Activated gamma-delta T cell treated with anti-CD3 and anti-CD28 coated beads, Interleukin-2, amount 50 U/mL, for 16 hours (primary cell): Measurements from ENCODE around the gene TMEM178A.
"Not testable (repeated sequence)": the region's sequence is repeated elsewhere in the genome, so short reads cannot be mapped to it uniquely, and the experiment has no call there.

ENCODE experiments used
- DNase-seq: peaks from one replicate; pipeline ENCODE4 v3.0.0-alpha.2; 2020; ENCODE audit warnings: low read depth

TMEM178A gene

DNA sequence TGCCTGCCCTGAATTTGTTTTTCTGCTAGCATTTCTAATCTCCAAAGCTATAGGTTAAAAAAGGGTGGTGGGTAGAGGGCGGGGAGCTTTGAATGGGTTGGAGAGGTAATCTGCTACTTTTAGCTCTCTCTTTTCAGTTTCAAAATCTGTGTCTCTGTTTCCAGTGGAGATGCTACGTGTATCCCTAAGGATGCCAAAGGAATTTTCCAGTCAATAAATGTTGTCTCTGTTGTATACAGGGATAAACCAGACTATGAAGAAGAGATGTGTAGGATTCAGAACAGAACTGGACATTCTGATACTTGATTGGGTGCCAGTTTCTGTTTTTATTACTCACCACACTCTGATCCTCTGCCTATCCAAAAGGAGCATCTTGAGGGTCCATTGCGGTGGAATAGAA lies 50.1 kb downstream of the TMEM178A start:
- no peak for DNase-seq

DNA sequence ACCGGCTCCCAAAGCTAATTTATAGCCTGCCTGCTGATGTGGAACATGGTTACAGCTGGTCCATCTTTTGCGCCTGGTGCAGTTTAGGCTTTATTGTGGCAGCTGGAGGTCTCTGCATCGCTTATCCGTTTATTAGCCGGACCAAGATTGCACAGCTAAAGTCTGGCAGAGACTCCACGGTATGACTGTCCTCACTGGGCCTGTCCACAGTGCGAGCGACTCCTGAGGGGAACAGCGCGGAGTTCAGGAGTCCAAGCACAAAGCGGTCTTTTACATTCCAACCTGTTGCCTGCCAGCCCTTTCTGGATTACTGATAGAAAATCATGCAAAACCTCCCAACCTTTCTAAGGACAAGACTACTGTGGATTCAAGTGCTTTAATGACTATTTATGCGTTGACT lies 51.4 kb downstream of the TMEM178A start:
- no peak for DNase-seq

DNA sequence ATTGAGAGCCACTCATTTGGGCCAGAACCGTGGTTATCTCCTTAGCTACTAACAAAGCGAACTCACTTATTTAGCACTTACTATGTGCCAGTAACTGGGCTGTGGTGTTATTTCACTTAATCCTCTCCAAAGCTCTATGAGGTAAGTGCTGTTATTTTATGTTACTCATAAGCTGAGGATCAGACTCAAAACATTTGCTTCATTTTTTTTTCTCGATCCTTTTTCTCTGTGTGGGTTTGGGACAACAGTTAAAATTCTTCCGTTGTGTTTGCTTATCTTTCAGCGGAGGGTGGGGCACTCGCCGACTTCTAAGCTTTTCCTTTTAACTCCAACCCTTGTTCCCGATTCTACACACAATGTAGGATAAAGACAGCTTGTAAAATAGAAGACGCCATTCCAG lies 52.8 kb downstream of the TMEM178A start:
- no peak for DNase-seq

DNA sequence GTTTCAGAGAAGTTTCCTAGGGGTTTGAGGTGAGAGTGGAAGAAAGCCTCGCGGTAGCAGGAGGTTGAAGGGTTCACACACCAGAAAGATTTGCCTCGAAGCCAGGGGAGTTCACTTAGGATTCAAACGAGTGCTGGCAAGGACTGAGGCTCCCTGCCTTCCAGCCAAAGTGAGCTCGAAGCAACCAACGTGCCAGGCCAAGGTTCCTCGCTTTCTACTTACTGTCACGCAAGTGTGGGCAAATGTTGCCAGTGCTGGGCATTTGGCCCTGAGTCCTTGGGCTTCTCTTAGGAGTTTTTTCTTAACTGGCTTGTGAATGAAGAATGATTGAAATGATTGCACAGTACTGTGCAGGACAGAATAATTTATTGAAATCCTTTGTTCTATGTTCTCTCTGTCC lies 53.6 kb downstream of the TMEM178A start:
- no peak for DNase-seq

DNA sequence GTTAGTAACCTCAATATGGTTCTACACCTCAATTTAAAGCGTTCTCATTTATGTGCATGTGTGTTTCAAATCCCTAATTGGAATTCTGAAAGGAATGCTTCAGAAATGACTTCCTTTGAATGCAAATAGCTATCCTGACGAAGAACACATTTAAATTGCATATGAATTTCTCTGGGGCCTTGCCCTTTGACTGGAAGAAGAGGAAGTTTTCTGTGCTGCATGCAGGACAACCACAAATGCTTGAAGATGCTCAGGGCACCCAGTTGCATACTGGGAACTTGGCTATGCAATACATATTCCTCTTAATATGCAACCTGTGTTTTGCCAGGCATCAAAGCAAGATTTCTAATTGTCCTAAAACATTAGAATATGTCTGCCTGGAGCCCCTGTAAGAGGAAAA lies 55.3 kb downstream of the TMEM178A start:
- no peak for DNase-seq

DNA sequence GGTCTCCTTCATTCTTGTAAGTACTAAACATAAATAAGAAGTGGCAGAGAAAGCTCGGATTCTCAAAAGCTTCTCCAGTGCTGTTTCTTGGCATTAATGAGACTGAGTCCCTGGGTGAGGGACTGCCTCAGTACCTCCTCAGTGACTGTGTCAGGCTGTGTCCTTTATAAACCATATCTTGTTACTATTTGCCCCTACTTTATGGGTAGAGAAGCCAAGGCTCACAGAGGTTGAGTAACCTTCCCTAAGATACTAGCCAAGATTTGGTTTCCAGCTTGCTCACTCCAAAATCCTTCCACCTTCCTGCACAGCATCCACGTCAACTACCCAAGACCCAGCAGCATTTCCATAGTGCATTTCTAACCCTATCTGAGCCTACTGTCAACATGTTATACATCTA lies 57.8 kb downstream of the TMEM178A start:
- no peak for DNase-seq

DNA sequence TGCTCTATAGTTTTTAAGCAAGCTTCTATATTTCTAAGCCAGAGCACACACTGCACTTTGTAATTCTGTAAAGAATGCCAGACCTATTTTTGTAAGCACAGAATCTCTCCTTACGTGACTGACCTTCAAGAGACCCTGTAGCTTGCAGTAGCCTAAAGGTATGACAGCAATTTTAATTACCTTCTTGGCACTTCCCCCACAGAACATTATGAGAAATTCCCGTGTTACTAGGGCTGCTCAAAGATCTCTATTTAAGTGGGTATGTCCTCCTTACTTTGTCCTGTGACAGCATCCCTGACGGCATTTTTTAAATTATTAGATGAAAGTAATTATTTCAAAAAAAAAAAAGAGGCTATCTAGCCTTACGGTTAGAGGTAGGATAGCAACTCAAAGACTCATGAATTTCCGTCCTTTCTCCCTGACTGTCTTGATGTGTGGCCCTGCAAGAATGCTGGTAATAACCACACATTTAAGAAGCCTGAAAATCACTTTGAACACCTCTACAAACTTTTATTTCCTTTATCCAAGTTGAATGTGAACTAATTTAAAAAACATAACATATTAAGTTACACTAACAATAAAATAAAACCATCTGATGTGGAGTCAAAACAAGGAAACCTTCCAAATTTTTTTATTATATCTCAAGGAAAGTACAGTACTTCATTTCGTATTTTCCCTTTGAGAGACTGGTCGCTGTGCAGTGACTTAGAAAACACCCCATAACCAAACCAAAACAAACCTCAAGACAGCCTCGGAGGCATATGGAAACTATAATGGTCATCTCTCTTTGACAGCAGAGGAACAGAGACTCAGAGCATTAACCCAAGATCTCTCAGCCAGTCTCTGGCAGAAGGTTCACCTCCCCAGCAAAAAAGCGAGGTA lies 58.5 kb downstream of the TMEM178A start:
- no peak for DNase-seq

DNA sequence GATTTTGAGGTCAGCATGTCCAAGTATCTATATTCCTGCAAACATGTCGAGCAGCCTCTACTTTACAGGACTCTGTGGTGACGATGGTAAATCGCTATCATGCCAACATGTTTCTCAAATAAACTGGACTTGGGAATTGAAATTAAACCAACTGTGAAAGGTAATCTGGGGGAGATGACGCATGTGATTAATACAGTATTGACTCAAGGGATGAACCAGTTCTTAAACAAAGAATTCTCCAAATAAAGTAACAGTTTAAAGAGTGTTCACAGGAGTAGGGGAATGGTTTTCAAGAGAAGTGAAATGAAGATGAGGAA lies 59.1 kb downstream of the TMEM178A start:
- DNase-seq, result no peak

DNA sequence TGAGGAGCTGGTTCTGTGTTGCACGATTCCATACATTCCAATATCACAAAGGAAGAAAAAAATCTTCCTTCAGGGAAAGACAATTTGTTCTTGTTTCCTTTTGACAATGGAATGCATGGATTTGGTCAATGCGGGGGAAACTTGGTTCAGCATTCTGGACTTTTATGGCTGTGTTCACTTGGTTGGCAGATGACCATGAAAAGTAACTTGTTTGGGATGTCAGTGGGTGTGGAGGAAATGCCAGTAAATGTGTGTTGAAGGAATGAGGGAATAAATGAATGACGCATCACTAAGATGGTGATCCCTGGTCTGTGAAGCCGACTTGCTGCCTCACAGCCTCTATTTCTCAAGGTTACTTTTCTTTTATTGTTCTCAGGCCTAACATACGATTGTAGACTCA lies 59.7 kb downstream of the TMEM178A start:
- no peak for DNase-seq

DNA sequence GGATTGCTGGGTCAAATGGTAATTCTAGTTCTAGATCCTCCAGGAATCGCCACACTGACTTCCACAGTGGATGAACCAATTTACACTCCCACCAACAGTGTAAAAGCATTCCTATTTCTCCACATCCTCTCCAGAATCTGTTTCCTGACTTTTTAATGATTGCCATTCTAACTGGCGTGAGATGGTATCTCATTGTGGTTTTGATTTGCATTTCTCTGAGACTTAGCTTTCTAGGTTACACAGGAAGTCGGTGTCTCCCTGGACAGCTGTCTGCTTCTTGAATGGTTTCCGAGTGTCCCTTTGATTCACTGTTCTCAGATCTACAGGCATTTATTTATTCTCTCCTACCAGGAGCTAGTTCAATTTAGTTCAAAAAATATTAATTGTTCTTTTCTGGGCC lies 62.4 kb downstream of the TMEM178A start:
- DNase-seq, result not testable (repeated sequence)

DNA sequence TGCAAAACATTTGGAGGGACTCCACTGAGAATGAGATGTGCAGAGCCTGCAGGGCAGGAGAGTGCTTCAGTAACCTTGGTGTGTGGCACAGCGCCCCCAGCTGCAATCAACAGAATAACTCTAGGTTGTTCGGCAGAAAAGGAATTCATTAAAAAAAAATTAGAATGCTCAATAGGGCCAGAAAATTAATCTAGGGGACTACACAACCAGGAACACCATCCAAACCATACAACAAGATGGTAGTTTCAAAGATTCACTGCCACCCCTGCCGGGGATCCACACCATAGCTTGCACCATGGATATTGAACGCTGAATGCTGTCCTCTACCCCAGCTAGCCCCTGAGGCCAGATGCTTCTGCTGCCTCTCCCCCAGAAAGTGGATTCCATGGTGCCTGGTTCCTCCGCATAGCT lies 63.2 kb downstream of the TMEM178A start:
- no peak for DNase-seq

DNA sequence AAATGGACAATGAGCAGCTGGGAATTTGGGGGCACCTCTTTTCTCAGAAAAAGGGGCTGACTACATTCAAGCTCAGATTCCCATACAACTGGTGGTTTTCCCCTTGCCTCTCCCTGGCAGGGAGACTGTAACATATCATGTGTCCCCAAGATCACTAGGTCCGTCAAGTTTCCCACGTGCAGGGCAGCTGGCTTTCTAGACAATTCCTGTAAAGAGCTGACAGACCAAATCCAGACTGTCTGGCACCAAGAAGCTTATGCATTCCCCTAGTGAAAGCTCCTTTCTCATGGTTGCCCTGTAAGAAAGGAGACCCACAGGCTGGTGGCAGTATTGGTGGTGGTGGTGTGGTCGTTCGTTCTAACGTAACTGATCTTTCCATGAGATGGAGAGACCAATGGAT lies 64.6 kb downstream of the TMEM178A start:
- no peak for DNase-seq

DNA sequence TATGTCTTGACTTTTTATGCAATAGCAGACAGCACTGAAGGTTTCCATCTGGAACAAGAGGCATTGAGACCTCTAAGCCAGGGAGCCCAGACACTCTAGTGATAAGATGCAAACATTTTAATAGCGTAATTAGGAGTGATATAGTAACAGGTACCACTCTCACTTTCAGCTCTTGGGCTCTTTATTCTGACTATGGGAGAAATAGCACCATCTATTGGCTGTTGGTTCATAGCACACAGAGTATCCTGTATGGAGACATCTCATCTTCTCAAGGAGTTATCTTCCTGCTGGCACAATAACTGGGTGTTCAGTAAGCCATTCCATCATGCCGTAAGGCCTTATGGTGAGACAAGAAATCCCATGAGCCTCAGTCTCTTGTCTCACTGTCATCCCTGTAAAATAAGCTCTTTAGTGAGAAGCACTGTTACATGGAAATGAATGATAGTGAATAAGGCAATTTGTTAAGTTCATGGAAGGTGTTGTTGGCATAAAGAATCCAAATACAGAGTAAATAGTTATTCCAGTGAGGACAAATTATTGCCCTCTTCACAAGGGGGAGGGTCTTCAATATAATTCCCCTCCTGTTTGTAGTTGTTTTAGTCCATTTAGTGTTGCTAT lies 65.1 kb downstream of the TMEM178A start:
- no peak for DNase-seq

DNA sequence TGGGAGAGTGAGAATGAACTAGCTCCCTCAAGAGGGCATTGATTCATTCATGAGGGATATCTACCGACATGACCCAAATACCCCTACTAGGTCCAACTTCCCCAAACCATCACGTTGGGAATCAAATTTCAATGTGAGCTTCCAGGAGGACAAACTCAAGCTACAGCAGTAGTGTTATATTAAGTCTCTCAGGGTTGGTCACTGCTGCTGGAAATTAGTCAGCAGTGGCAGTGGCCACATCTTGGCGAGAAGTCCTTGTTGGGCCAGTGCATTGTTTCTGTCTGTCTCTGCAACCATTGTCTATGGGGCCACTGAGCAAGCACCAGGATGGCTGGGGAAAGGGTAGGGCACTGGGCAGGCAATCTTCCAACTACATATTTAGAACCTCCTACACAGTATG lies 65.8 kb downstream of the TMEM178A start:
- no peak for DNase-seq

DNA sequence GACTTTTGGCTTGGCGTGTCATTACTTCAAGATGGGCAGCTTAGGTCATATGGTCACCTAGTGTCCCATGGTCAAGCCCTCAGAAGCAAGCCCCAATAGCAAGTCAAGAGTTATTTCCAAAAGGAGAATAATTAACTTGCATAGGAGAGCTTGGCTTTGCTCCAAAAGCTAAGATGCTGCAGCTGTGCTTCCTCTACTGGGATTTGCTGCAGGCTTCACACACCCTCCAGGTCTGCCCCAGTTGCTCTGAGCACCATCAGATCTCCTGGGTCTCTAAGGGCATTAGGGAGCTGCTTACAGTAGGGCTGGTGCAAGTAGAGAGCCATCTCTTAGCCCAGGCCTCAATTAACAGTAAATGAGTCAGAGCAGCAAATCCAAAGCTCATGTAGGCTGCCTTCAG lies 66.8 kb downstream of the TMEM178A start:
- no peak for DNase-seq

DNA sequence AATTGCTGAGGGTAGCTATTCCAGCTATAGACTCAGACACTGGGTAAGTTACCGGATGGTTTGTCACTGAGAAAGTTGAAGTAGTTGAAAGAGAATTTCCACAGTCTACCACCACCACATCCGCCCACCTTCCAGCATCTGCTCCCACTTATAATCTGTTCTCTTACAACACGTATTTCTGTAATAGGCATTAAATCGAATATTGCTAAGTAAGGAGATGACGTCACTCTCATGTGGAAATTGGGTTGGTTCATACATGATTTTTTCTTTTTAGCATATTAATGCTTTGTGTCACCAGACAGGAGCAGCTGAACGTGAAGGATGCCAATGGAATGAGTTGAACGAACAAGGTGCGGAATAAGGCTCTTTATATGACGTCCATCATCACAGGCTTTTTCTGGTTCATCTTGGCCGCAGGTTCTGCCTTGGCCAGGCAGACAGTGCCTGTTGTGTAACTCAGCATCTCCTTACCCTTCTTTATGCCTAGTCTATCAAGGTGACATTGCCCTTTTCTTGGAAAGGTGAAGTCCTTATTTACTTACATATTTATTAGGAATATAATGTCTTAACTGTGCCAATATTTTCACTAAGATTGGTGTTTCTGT lies 67.5 kb downstream of the TMEM178A start:
- DNase-seq, result no peak

DNA sequence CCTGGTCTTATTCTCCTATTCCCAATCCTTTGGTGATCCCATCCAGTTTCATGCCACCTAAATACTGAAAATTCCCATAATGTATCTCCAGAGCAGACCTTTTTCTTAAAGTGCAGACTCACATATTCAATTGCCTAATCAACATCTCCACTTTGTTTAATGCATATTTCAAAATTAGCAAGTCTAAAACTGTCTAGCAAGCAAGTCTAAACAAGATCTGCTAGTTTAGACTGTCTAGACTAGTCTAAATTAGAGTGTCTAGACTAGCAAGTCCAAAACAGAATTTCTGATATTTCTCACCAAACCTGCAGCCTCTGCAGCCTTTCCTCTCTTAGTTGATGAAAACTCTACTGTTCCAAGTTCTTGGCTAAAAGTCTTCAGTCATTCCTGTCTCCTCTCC lies 68.7 kb downstream of the TMEM178A start:
- no peak for DNase-seq

DNA sequence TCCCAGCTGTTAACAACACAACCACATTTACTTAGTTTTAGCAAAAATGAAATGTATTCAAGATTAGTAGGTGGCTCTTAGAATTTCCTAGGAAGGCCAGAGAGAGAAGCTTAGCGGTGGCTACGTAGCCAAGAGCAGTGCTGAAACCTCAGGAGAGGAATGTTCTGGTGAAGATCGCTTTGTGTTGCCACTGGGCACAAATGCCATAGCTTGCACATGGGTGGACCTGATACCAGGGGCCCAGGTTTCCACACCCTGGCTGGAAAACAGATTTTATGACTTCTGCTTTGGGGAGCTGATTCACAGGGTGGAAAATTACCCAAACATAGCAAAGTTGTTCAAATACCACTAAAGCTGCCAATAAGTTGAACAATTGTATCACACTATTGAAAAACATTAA lies 69.9 kb downstream of the TMEM178A start:
- DNase-seq, result no peak

DNA sequence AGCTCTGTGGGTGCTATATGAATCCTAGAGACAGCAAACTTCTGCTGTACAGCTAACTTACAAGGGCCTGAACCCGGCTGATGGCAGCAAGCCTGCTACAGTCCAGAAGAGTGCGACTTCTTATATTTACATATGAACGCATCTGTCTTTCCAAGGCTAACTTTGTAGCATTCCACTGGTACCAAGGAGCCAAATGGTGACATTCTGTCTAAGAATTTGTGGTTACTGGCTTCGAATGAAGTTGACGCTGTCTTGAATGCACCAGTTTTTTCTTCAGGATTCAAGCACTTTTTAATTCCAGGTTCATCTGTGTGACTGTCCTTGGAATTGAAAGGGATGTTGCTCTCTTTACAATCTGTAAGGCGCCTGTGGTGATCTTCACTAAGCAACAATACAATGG lies 70.9 kb downstream of the TMEM178A start:
- DNase-seq, result no peak

DNA sequence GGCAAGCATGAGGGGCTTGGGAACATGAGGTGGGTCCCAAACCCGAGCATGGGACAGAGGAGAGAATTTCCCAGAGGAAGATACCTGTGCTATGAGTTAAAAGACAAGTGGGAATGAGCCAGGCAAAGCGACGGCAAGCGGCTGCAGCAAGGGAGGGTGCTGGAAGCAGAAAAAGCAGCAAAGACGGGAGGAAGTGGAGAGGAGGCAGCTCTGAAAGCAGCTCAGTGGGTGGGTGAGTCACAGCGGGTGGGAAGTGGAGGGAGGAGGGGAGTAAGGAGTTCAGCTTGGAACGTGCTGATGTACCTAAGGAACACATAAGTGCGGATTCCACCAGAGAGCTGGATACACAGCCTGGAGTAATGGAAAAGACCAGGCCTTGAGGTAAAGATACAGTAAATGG lies 71.9 kb downstream of the TMEM178A start:
- no peak for DNase-seq

DNA sequence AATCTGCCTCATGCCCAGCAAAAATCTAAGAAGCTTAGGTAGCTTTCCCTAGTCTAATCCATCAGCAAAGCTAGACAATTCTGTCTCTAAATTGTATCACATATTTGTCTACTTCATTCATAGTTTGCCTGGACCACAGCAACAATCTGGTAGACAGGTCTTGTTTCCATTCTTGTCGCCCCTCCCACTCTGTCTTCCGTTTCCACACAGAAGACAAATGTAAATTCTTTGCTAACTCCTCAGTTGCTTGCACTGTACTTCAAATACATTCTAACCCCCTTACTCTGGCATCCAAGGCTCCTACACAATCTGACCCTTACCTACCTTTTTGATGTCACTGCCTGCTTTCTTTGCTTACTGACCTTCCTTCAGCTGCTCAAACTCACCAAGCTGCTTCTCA lies 73.2 kb downstream of the TMEM178A start:
- no peak for DNase-seq

DNA sequence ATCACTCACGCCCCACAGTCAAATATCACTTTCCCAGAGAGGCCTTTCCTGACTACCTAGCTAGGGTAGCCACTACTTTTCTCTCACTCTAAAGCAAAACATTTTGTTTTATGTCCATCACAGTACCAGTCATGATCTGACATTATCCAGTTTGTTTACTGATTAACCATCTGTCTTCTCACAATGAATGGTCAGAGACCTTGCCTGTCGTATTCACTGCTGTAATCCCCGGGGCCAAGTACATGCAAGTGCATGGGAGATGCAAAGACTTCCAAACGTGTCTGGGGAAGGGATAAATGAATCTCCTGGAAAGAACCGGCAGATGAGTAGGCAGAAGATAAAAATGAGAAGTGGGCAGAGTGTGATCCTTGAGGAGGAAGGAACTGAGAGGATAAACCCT lies 73.7 kb downstream of the TMEM178A start:
- no peak for DNase-seq

DNA sequence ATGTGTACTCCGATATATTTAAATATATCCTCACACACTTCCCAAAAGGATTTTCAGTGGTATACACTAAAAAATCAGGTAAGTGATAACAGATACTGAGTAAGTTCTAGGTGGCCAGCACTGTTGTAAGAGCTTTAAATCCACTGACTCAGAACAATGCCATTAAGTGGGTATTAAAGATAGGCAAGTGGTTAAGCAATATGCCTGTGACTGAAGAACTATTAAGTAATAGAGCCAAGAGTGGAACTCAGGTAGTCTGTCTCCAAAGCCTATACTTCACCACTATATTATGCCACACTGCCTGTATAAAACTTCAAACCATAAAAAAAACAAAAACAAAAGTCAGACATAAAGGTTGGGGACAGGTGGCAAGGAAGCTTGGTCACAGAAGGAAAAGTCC lies 76.2 kb downstream of the TMEM178A start:
- DNase-seq, result no peak
